Neural cell (in vitro differentiated cells): Measurements from ENCODE around the gene TBC1D9. TPM values are rescaled to one million over a fixed set of nuclear protein-coding genes. Genes with fewer than 3 reads are reported as not detected.

Experiments
- H2AFZ ChIP-seq: fragments of 200-600, 300-800 bp; sonication (generic), shearing (Covaris generic); 2 replicates; pipeline ENCODE4 v1.6.0; 2014; ENCODE audit warnings: low read depth, mild to moderate bottlenecking, antibody characterized with exemption, low read length, moderate library complexity
- H3F3A ChIP-seq: fragments of 200-600 bp; shearing (Covaris generic); 2 replicates; pipeline ENCODE4 v1.6.1; 2016; ENCODE audit warnings: mild to moderate bottlenecking, moderate library complexity, mixed read lengths, antibody characterized with exemption, low read length; ENCODE audit not compliant: insufficient read depth, poor library complexity, severe bottlenecking
- H3K27ac ChIP-seq: fragments of 200-600, 300-800 bp; sonication (generic), shearing (Covaris generic); 2 replicates; pipeline ENCODE4 v1.5.1; 2014; ENCODE audit warnings: mild to moderate bottlenecking, low read length, moderate library complexity
- H3K27me3 ChIP-seq: fragments of 300-800, 200-600 bp; sonication (generic), shearing (Covaris generic); 2 replicates; pipeline ENCODE4 v1.6.0; 2014; ENCODE audit warnings: mild to moderate bottlenecking, low read depth, low read length, moderate library complexity; ENCODE audit not compliant: insufficient read depth
- H3K36me3 ChIP-seq: fragments of 300-800, 200-600 bp; sonication (generic), shearing (Covaris generic); 2 replicates; pipeline ENCODE4 v1.5.1; 2014; ENCODE audit warnings: mild to moderate bottlenecking, antibody characterized with exemption, low read length, moderate library complexity; ENCODE audit not compliant: insufficient read depth
- H3K4me2 ChIP-seq: fragments of 300-800, 200-600 bp; sonication (generic), shearing (Covaris generic); 2 replicates; pipeline ENCODE4 v1.6.0; 2014; ENCODE audit warnings: mild to moderate bottlenecking, low read length
- H3K4me3 ChIP-seq: fragments of 300-800, 200-600 bp; sonication (generic), shearing (Covaris generic); 2 replicates; pipeline ENCODE4 v1.5.1; 2014; ENCODE audit warnings: mild to moderate bottlenecking, low read length, moderate library complexity
- H3K79me2 ChIP-seq: fragments of 200-600 bp; shearing (Covaris generic); replicated peaks from 2 replicates; pipeline ENCODE4 v1.6.0; 2014; ENCODE audit warnings: mild to moderate bottlenecking, low read length, moderate library complexity; ENCODE audit not compliant: insufficient read depth
- H3K9ac ChIP-seq: fragments of 300-800, 200-600 bp; sonication (generic), shearing (Covaris generic); 2 replicates; pipeline ENCODE4 v1.6.1; 2016; ENCODE audit warnings: mild to moderate bottlenecking, low read length, mixed read lengths
- H3K9me2 ChIP-seq: fragments of 200-600 bp; shearing (Covaris generic); 2 replicates; pipeline ENCODE4 v1.6.1; 2016; ENCODE audit warnings: mild to moderate bottlenecking, low read length, mixed read lengths; ENCODE audit not compliant: insufficient read depth
- H3K9me3 ChIP-seq: fragments of 200-600, 300-800 bp; sonication (generic), shearing (Covaris generic); 2 replicates; pipeline ENCODE4 v1.6.1; 2016; ENCODE audit warnings: mild to moderate bottlenecking, mixed run types, low read length, moderate library complexity, mixed read lengths
- H4K20me1 ChIP-seq: fragments of 200-600 bp; shearing (Covaris generic); 2 replicates; pipeline ENCODE4 v1.6.1; 2016; ENCODE audit warnings: mild to moderate bottlenecking, mixed run types; ENCODE audit not compliant: insufficient read depth
- CTCF ChIP-seq: fragments of 450-650 bp; IDR thresholded peaks from 2 replicates; pipeline ENCODE4 v1.5.1; 2014; ENCODE audit warnings: antibody characterized with exemption, mild to moderate bottlenecking, moderate library complexity; ENCODE audit not compliant: poor library complexity, severe bottlenecking
- EP300 ChIP-seq: fragments of 450-650 bp; conservative IDR thresholded peaks from 2 replicates; pipeline ENCODE4 v1.6.1; 2014; ENCODE audit warnings: antibody characterized with exemption, mild to moderate bottlenecking, moderate library complexity; ENCODE audit not compliant: poor library complexity, severe bottlenecking
- EZH2 ChIP-seq: fragments of 200-600, 300-800 bp; shearing (Covaris generic), sonication (generic); IDR thresholded peaks from 2 replicates; pipeline ENCODE4 v1.6.1; 2014; ENCODE audit warnings: antibody characterized with exemption, low read length, borderline replicate concordance, mild to moderate bottlenecking; ENCODE audit not compliant: insufficient read depth, poor library complexity, severe bottlenecking
- MXI1 ChIP-seq: fragments of 450-650 bp; conservative IDR thresholded peaks from 2 replicates; pipeline ENCODE4 v1.6.1; 2014; ENCODE audit warnings: antibody characterized with exemption, mild to moderate bottlenecking; ENCODE audit not compliant: poor library complexity, severe bottlenecking
- POLR2AphosphoS5 ChIP-seq: IDR thresholded peaks from 2 replicates; pipeline ENCODE4 v1.6.1; 2012
- RAD21 ChIP-seq: fragments of 450-650 bp; conservative IDR thresholded peaks from 2 replicates; pipeline ENCODE4 v1.6.1; 2014; ENCODE audit warnings: antibody characterized with exemption, mild to moderate bottlenecking, moderate library complexity
- REST ChIP-seq: IDR thresholded peaks from 2 replicates; pipeline ENCODE4 v1.6.1; 2012; ENCODE audit warnings: borderline replicate concordance
- SMC3 ChIP-seq: fragments of 450-650 bp; conservative IDR thresholded peaks from 2 replicates; pipeline ENCODE4 v1.6.1; 2014; ENCODE audit warnings: antibody characterized with exemption, mild to moderate bottlenecking, moderate library complexity; ENCODE audit not compliant: poor library complexity
- TAF1 ChIP-seq: IDR thresholded peaks from 2 replicates; pipeline ENCODE4 v1.6.1; 2012; ENCODE audit warnings: low read depth
- polyA plus RNA-seq: library from polyadenylated mRNA; depleted of rRNA; stranded (reverse); fragments of >200 nt; gene quantifications from 2 replicates; pipeline ENCODE4 v1.2.3, GENCODE V29; 2014

The TBC1D9 gene
- polyA plus RNA-seq, 1 donor from 2014 or later, result 42.8 TPM

GRCh38 chr4:140704964-140705363 lies 51.2 kb downstream of the TBC1D9 start:
- Histone ChIP-seq H3K9me3 (no peaks in the 10 kb centered on the region), H4K20me1 (no peaks in the 10 kb centered on the region), H3K79me2 (peaks cover 56% of the 10 kb centered on the region), H3K27me3 (no peaks in the 10 kb centered on the region), H3K36me3 (no peaks in the 10 kb centered on the region), H3K9me2 (no peaks in the 10 kb centered on the region), H3K27ac (no peak overlapping the region), H3K4me3 (no peak overlapping the region), H3F3A (no peaks in the 10 kb centered on the region), H3K4me2 (no peak overlapping the region), H2AFZ (no peak overlapping the region), H3K9ac (no peak overlapping the region)
- no peak for TF ChIP-seq CTCF
- TF ChIP-seq REST, result no peak

GRCh38 chr4:140704392-140704960 lies 51.7 kb downstream of the TBC1D9 start:
- H3K4me2 ChIP-seq, result no peak overlapping the region
- H3K79me2 ChIP-seq, result peaks cover 52% of the 10 kb centered on the region
- H3K27me3 ChIP-seq, result no peaks in the 10 kb centered on the region
- no peak overlapping the region for H2AFZ ChIP-seq
- peaks cover 4% of the 10 kb centered on the region for H3K36me3 ChIP-seq
- no peak overlapping the region for H3K27ac ChIP-seq
- no peak overlapping the region for H3K4me3 ChIP-seq
- no peaks in the 10 kb centered on the region for H3K9me3 ChIP-seq
- H3F3A ChIP-seq, result no peaks in the 10 kb centered on the region
- TF ChIP-seq POLR2AphosphoS5 (no peak), SMC3 (no peak), MXI1 (no peak), EP300 (no peak), CTCF (no peak), EZH2 (no peak), RAD21 (no peak), TAF1 (no peak), REST (no peak)
- H3K9ac ChIP-seq, result no peak overlapping the region
- no peaks in the 10 kb centered on the region for H3K9me2 ChIP-seq
- no peaks in the 10 kb centered on the region for H4K20me1 ChIP-seq
